ENCODE measurements around the gene KDM3A. TPM values are rescaled to one million over a fixed set of nuclear protein-coding genes. Genes with fewer than 3 reads are reported as not detected.

The KDM3A gene
- total RNA-seq, 1 donor from 2014 or later = 76.2 TPM

- H3K9me3 Mint-ChIP-seq (ENCODE audit: unreplicated experiment) = no peaks in the 10 kb centered on the region
- Histone ChIP-seq H3K27me3 (ENCODE audit: insufficient read depth, low read length) (no peaks in the 10 kb centered on the region), H3K4me3 (ENCODE audit: insufficient read depth, low read depth, low read length) (no peak overlapping the region), H3K9me3 (ENCODE audit: insufficient read depth, low read depth, low read length) (no peaks in the 10 kb centered on the region), H3K27ac (ENCODE audit: low read depth, low read length) (no peak overlapping the region), H3K4me2 (ENCODE audit: low read length) (no peak overlapping the region), H4K20me1 (ENCODE audit: insufficient read depth, low read length) (peaks cover 5% of the 10 kb centered on the region), H3K79me2 (ENCODE audit: insufficient read depth, low read length) (no peaks in the 10 kb centered on the region), H3K36me3 (ENCODE audit: insufficient read depth, low read length) (peaks cover 3% of the 10 kb centered on the region), H2AFZ (ENCODE audit: low read depth, low read length) (no peak overlapping the region), H3K9ac (ENCODE audit: low read length) (no peak overlapping the region), H3K4me1 (ENCODE audit: insufficient read depth, low read length) (no peaks in the 10 kb centered on the region)
- peaks cover 7% of the 10 kb centered on the region for H3K36me3 Mint-ChIP-seq (ENCODE audit: low read depth, unreplicated experiment)
- H3K27me3 Mint-ChIP-seq (ENCODE audit: low read depth, unreplicated experiment) = no peaks in the 10 kb centered on the region
- H3K27ac Mint-ChIP-seq (ENCODE audit: unreplicated experiment) = no peak overlapping the region
- DNase-seq (ENCODE audit: low read depth) = no peak
- no peak for FAIRE-seq
- no peaks in the 10 kb centered on the region for H3K4me1 Mint-ChIP-seq (ENCODE audit: low read depth, unreplicated experiment)
- no peak for TF ChIP-seq EZH2 (IDR thresholded peaks at IDR 0.05; ENCODE audit: insufficient read depth, low read length)
- TF ChIP-seq, protein P1, sequence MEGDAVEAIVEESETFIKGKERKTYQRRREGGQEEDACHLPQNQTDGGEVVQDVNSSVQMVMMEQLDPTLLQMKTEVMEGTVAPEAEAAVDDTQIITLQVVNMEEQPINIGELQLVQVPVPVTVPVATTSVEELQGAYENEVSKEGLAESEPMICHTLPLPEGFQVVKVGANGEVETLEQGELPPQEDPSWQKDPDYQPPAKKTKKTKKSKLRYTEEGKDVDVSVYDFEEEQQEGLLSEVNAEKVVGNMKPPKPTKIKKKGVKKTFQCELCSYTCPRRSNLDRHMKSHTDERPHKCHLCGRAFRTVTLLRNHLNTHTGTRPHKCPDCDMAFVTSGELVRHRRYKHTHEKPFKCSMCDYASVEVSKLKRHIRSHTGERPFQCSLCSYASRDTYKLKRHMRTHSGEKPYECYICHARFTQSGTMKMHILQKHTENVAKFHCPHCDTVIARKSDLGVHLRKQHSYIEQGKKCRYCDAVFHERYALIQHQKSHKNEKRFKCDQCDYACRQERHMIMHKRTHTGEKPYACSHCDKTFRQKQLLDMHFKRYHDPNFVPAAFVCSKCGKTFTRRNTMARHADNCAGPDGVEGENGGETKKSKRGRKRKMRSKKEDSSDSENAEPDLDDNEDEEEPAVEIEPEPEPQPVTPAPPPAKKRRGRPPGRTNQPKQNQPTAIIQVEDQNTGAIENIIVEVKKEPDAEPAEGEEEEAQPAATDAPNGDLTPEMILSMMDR (IDR thresholded peaks at IDR 0.05; ENCODE audit: insufficient read depth, low read depth, low read length) = no peak
- H3K4me3 Mint-ChIP-seq (ENCODE audit: unreplicated experiment) = no peak overlapping the region
These were observed 84.5 kb downstream of the KDM3A start for GRCh38 chr2:86525421-86526340.

DNA sequence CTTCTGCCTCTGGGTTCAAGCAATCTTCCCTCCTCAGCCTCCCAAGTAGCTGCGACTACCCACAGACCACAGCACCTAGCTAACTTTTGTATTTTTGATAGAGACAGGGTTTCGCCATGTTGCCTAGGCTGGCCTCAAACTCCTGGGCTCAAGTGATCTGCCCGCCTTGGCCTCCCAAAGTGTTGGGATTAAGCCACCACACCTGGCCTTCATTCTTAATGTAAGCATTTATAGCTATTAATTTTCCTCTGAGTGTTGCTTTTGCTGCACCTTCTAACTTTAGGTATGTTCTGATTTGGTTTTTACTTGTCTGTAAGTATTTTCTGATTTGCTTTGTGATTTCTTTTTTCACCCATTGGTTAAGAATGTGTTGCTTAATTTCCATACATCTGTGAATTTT, 92.4 kb downstream of the KDM3A start:
- Histone ChIP-seq H3K4me1 (ENCODE audit: insufficient read depth, low read length) (no peaks in the 10 kb centered on the region), H3K4me3 (ENCODE audit: insufficient read depth, low read depth, low read length) (no peak overlapping the region), H2AFZ (ENCODE audit: low read depth, low read length) (no peak overlapping the region), H3K79me2 (ENCODE audit: insufficient read depth, low read length) (no peaks in the 10 kb centered on the region), H3K27ac (ENCODE audit: low read depth, low read length) (no peak overlapping the region), H4K20me1 (ENCODE audit: insufficient read depth, low read length) (no peaks in the 10 kb centered on the region), H3K4me2 (ENCODE audit: low read length) (no peak overlapping the region), H3K36me3 (ENCODE audit: insufficient read depth, low read length) (peaks cover 3% of the 10 kb centered on the region), H3K9ac (ENCODE audit: low read length) (no peak overlapping the region), H3K27me3 (ENCODE audit: insufficient read depth, low read length) (no peaks in the 10 kb centered on the region), H3K9me3 (ENCODE audit: insufficient read depth, low read depth, low read length) (peaks cover 3% of the 10 kb centered on the region)
- H3K4me3 Mint-ChIP-seq (ENCODE audit: unreplicated experiment) = no peak overlapping the region
- H3K9me3 Mint-ChIP-seq (ENCODE audit: unreplicated experiment) = peaks cover 12% of the 10 kb centered on the region
- FAIRE-seq = no peak
- H3K27me3 Mint-ChIP-seq (ENCODE audit: low read depth, unreplicated experiment) = no peaks in the 10 kb centered on the region
- DNase-seq (ENCODE audit: low read depth) = no peak
- H3K4me1 Mint-ChIP-seq (ENCODE audit: low read depth, unreplicated experiment) = no peaks in the 10 kb centered on the region
- H3K27ac Mint-ChIP-seq (ENCODE audit: unreplicated experiment) = no peak overlapping the region
- peaks cover 19% of the 10 kb centered on the region for H3K36me3 Mint-ChIP-seq (ENCODE audit: low read depth, unreplicated experiment)
- TF ChIP-seq EZH2 (IDR thresholded peaks at IDR 0.05; ENCODE audit: insufficient read depth, low read length) = no peak
- TF ChIP-seq, protein P1 (IDR thresholded peaks at IDR 0.05; ENCODE audit: insufficient read depth, low read depth, low read length) = no peak

DNA sequence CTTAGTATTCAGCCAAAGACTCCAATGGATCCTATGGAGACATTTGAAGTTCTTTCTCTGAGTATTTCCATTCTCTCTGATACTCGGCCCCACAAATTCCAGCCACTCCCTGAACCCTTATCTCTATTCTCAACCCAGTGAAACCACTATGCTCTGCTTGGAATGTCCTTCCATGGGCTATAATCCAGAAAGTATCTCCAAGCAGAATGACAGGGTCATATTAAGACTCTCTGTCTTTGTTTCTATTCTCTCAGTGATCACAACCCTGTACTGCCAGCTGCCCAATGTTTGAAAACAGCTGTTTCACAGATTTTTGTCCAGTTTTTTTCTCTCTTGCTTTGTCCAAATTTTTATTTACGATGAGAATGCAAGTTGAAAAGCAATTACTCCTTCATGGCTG, 100.2 kb downstream of the KDM3A start:
- no peak overlapping the region for H3K27ac Mint-ChIP-seq (ENCODE audit: unreplicated experiment)
- Histone ChIP-seq H3K27me3 (ENCODE audit: insufficient read depth, low read length) (no peaks in the 10 kb centered on the region), H3K4me3 (ENCODE audit: insufficient read depth, low read depth, low read length) (no peak overlapping the region), H4K20me1 (ENCODE audit: insufficient read depth, low read length) (no peaks in the 10 kb centered on the region), H3K79me2 (ENCODE audit: insufficient read depth, low read length) (no peaks in the 10 kb centered on the region), H3K9me3 (ENCODE audit: insufficient read depth, low read depth, low read length) (no peaks in the 10 kb centered on the region), H3K27ac (ENCODE audit: low read depth, low read length) (no peak overlapping the region), H3K4me2 (ENCODE audit: low read length) (no peak overlapping the region), H2AFZ (ENCODE audit: low read depth, low read length) (no peak overlapping the region), H3K9ac (ENCODE audit: low read length) (no peak overlapping the region), H3K36me3 (ENCODE audit: insufficient read depth, low read length) (no peaks in the 10 kb centered on the region), H3K4me1 (ENCODE audit: insufficient read depth, low read length) (no peaks in the 10 kb centered on the region)
- H3K27me3 Mint-ChIP-seq (ENCODE audit: low read depth, unreplicated experiment) = no peaks in the 10 kb centered on the region
- TF ChIP-seq EZH2 (IDR thresholded peaks at IDR 0.05; ENCODE audit: insufficient read depth, low read length) = no peak
- TF ChIP-seq, protein P1 (IDR thresholded peaks at IDR 0.05; ENCODE audit: insufficient read depth, low read depth, low read length) = no peak
- DNase-seq (ENCODE audit: low read depth) (peak; percentile 48), FAIRE-seq (no peak)
- H3K9me3 Mint-ChIP-seq (ENCODE audit: unreplicated experiment) = peaks cover 9% of the 10 kb centered on the region
- H3K4me3 Mint-ChIP-seq (ENCODE audit: unreplicated experiment) = no peak overlapping the region
- H3K4me1 Mint-ChIP-seq (ENCODE audit: low read depth, unreplicated experiment) = no peaks in the 10 kb centered on the region
- H3K36me3 Mint-ChIP-seq (ENCODE audit: low read depth, unreplicated experiment) = peaks cover 20% of the 10 kb centered on the region

All from astrocyte (in vitro differentiated cells and primary cell).